Parathyroid adenoma (tissue), 2 donors: ENCODE results near the gene PMM2.

ENCODE experiments used
- H2AFZ ChIP-seq: fragments of 300-600 bp; sonication (generic); one replicate; pipeline ENCODE4 v1.7.0; 2017; ENCODE audit warnings: antibody characterized with exemption, mild to moderate bottlenecking
- H3K27ac ChIP-seq: fragments of 300-600 bp; sonication (generic); one replicate; pipeline ENCODE4 v1.7.0; 2017
- H3K27me3 ChIP-seq: fragments of 300-600 bp; sonication (generic); one replicate; pipeline ENCODE4 v1.7.0; 2017; ENCODE audit warnings: low read length; ENCODE audit not compliant: control insufficient read depth, insufficient read depth
- H3K36me3 ChIP-seq: fragments of 300-600 bp; sonication (generic); one replicate; pipeline ENCODE4 v1.7.0; 2017; ENCODE audit warnings: low read length; ENCODE audit not compliant: control insufficient read depth, insufficient read depth
- H3K4me1 ChIP-seq: fragments of 300-600 bp; sonication (generic); one replicate; pipeline ENCODE4 v1.7.0; 2017; ENCODE audit warnings: control low read depth
- H3K4me2 ChIP-seq: fragments of 300-600 bp; sonication (generic); one replicate; pipeline ENCODE4 v1.7.0; 2017; ENCODE audit warnings: low read length
- H3K4me3 ChIP-seq: fragments of 300-600 bp; sonication (generic); one replicate; pipeline ENCODE4 v1.7.0; 2017; ENCODE audit warnings: low read depth, low read length
- H3K79me2 ChIP-seq: fragments of 300-600 bp; sonication (generic); one replicate; pipeline ENCODE4 v1.7.0; 2017; ENCODE audit warnings: control low read depth
- H3K9ac ChIP-seq: fragments of 300-600 bp; sonication (generic); one replicate; pipeline ENCODE4 v1.7.0; 2017; ENCODE audit warnings: mild to moderate bottlenecking
- H3K9me3 ChIP-seq: fragments of 300-600 bp; sonication (generic); one replicate; pipeline ENCODE4 v1.7.0; 2017; ENCODE audit warnings: low read length; ENCODE audit not compliant: control insufficient read depth
- TF ChIP-seq, protein P1 (sequence below): fragments of 300-600 bp; sonication (generic); IDR thresholded peaks from one replicate; pipeline ENCODE4 v1.7.0; 2017; ENCODE audit warnings: antibody characterized with exemption, mild to moderate bottlenecking
- donor health status: primary hyperparathyroidism.

Gene PMM2

DNA sequence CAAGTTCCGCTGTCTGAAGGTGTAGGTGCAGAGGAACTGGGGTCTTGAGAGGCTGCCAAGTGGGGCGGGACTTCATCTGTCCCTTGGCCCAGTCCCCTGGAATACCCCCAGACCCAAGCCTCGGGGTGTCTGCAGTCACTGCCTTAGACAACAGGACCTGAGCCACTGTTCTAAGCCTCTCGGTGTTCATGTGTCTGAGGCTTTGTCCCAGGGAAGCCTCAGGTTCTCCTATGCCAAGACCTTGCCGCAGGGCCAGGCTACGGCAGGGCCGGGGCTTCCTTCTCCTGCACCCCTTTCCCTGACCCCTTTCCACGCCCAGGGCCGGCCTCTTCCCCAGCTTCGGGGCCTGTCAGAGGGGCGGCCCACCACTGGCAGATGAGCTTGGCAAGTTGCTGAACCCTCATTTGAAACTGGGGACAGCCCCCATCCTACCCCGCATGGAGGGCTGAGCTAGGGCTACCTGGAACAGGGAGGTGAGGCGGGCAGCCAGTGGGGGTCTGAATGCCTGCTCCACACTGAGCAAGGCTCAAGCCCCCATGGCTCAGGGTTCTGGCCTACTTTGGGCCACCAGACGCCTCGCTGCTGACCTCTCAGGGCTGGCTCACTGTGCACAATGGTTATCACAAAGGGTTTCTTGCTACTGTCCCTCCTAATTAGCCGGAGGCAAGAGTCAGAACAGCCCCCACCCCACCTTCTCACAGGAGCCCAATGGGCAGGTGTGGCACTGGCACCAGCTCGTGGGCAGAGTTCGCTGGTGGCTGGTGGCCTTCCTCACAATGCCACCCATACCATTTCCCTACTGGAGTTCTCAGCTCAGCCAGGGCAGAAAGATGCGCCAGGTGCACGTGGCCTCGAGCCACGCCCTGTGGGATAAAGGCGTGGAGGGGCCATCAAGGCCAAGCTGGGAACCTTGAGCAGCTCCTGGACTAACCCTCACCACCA is 91.6 kb downstream of the PMM2 start:
- H3K27me3 ChIP-seq: no peaks in the 10 kb centered on the region
- H3K9ac ChIP-seq: no peak overlapping the region
- H2AFZ ChIP-seq: no peak overlapping the region
- no peaks in the 10 kb centered on the region for H3K4me1 ChIP-seq
- H3K9me3 ChIP-seq: no peaks in the 10 kb centered on the region
- no peaks in the 10 kb centered on the region for H3K79me2 ChIP-seq
- TF ChIP-seq, protein P1, sequence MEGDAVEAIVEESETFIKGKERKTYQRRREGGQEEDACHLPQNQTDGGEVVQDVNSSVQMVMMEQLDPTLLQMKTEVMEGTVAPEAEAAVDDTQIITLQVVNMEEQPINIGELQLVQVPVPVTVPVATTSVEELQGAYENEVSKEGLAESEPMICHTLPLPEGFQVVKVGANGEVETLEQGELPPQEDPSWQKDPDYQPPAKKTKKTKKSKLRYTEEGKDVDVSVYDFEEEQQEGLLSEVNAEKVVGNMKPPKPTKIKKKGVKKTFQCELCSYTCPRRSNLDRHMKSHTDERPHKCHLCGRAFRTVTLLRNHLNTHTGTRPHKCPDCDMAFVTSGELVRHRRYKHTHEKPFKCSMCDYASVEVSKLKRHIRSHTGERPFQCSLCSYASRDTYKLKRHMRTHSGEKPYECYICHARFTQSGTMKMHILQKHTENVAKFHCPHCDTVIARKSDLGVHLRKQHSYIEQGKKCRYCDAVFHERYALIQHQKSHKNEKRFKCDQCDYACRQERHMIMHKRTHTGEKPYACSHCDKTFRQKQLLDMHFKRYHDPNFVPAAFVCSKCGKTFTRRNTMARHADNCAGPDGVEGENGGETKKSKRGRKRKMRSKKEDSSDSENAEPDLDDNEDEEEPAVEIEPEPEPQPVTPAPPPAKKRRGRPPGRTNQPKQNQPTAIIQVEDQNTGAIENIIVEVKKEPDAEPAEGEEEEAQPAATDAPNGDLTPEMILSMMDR: no peak
- H3K4me2 ChIP-seq: no peak overlapping the region
- H3K4me3 ChIP-seq: no peak overlapping the region
- no peak overlapping the region for H3K27ac ChIP-seq
- no peaks in the 10 kb centered on the region for H3K36me3 ChIP-seq

DNA sequence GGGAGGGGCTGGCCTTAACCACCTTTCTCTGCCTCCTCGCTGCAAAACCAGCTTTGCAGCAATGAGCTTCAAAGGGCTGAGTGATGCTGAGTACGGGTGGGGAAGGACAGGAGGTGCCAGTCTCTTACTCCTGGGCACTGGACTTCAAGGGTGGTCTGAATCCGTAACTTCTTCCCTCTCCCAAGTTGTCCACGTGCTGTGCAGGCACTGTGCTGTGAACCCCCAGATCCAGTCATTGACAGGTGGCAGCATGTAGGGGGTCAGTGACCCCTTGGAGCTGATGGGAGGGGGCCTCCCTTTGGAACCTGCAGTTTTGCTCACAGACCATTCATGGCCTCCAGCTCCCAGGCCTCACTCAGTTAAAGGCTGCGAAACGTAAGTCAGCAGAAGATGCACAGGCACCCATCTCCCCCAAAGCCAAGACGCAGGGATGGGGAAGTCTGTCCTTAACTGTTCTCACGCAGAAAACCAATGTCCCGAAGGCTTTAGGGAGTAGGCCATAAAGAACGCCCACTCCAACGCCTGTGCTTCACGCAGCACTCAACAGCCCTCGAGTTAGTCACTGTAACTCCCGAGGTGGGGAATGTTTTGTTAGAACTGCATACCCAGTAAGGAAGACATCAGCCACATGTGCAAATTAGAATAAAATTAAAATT is 92.4 kb downstream of the PMM2 start:
- Histone ChIP-seq H2AFZ (no peak overlapping the region), H3K27me3 (no peaks in the 10 kb centered on the region), H3K27ac (no peak overlapping the region), H3K4me2 (no peak overlapping the region), H3K9ac (no peak overlapping the region), H3K9me3 (no peaks in the 10 kb centered on the region), H3K36me3 (no peaks in the 10 kb centered on the region), H3K4me3 (no peak overlapping the region), H3K4me1 (no peaks in the 10 kb centered on the region), H3K79me2 (no peaks in the 10 kb centered on the region)
- TF ChIP-seq, protein P1: no peak

DNA sequence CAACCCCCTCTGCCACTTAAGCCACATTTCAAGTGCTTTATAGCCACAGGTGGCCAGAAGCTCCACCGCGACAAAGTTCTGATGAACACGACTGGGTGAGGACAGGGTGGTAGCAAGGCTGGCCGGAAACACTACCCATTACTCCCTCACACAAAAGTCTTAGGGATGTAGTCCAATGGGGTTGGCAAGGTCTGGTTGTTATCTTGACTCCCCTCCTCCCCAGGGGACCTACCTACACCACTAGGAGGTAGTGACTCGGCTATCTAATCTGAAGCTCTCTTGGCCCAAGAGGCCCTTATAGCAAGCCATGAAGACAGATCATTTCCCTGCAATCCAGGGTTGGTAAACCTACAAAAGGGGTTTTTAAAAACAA is 92.9 kb downstream of the PMM2 start:
- H3K27me3 ChIP-seq: no peaks in the 10 kb centered on the region
- no peak overlapping the region for H3K4me2 ChIP-seq
- H2AFZ ChIP-seq: no peak overlapping the region
- H3K9ac ChIP-seq: no peak overlapping the region
- no peak overlapping the region for H3K4me3 ChIP-seq
- no peaks in the 10 kb centered on the region for H3K9me3 ChIP-seq
- H3K4me1 ChIP-seq: no peaks in the 10 kb centered on the region
- TF ChIP-seq, protein P1: no peak
- H3K36me3 ChIP-seq: no peaks in the 10 kb centered on the region
- H3K79me2 ChIP-seq: peaks cover 2% of the 10 kb centered on the region
- no peak overlapping the region for H3K27ac ChIP-seq

DNA sequence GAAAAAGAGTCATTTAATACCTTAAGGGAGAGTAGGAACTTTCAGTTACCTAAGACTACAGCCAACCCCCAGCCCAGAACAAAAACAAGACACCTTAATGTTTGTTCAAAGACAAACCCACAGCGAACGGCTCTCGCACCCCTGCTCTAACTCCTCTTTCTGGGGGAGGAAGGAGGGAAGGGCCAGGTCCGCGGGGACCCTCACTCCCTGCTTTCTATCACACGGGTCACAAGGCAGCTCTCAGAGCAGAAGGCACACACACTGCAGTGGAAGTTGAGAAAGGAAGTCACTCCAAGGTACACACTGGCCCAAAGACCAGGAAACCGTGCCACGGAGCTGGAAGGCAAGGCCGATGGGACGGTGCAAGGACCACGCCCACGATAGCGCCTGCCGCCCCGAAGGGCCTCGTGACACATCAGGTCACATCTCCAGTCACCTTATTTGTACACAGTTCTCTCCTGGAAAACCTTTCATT is 94.5 kb downstream of the PMM2 start:
- Histone ChIP-seq H3K9ac (no peak overlapping the region), H3K27ac (no peak overlapping the region), H3K9me3 (no peaks in the 10 kb centered on the region), H3K4me2 (no peak overlapping the region), H3K36me3 (no peaks in the 10 kb centered on the region), H3K79me2 (peaks cover 4% of the 10 kb centered on the region), H3K27me3 (no peaks in the 10 kb centered on the region), H2AFZ (no peak overlapping the region), H3K4me1 (no peaks in the 10 kb centered on the region), H3K4me3 (no peak overlapping the region)
- TF ChIP-seq, protein P1: no peak
